Astrocyte of the spinal cord (primary cell): ENCODE measurements around the gene BPIFB1.
A peak's percentile ranks its signal among the peaks of the same experiment; 100 is the strongest.

Experiments
- DNase-seq: peaks from one replicate; pipeline ENCODE4 v3.0.0; 2011; ENCODE audit warnings: low read depth, low spot score
- H3K4me3 ChIP-seq: 2 replicates; pipeline ENCODE4 v1.5.1; 2011; ENCODE audit warnings: low read depth, mild to moderate bottlenecking, low read length, moderate library complexity
- CTCF ChIP-seq: IDR thresholded peaks from 2 replicates; pipeline ENCODE4 v1.5.1; 2012; ENCODE audit warnings: low read depth, mild to moderate bottlenecking, low read length, inconsistent platforms
- in situ Hi-C: cut with HindIII; loops from 2 replicates; pipeline ENCODE4 v1.10.0; 2017; ENCODE audit warnings: low sequenced_read_pairs

BPIFB1 gene

GRCh38 chr20:33290852-33291251 lies 7.8 kb downstream of the BPIFB1 start:
- no peak overlapping the region for H3K4me3 ChIP-seq
- TF ChIP-seq CTCF: no peak
- no peak for DNase-seq
- in situ Hi-C loops: no loop called here

GRCh38 chr20:33291416-33291815 lies 8.4 kb downstream of the BPIFB1 start:
- H3K4me3 ChIP-seq: no peak overlapping the region
- TF ChIP-seq CTCF: no peak
- no peak for DNase-seq
- in situ Hi-C loops: no loop called here

- in situ Hi-C loops: no loop called here
- H3K4me3 ChIP-seq: no peak overlapping the region
- DNase-seq: no peak
- TF ChIP-seq CTCF: peak; percentile 93
Observed at GRCh38 chr20:33291830-33292355, 8.9 kb downstream of the BPIFB1 start.

- no peak for TF ChIP-seq CTCF
- in situ Hi-C loops: no loop called here
- DNase-seq: no peak
- H3K4me3 ChIP-seq: no peak overlapping the region
Observed at GRCh38 chr20:33296206-33296605, 13.2 kb downstream of the BPIFB1 start.

- no peak for TF ChIP-seq CTCF
- in situ Hi-C loops: no loop called here
- no peak overlapping the region for H3K4me3 ChIP-seq
- DNase-seq: no peak
Observed at GRCh38 chr20:33298391-33298790, 15.4 kb downstream of the BPIFB1 start.

GRCh38 chr20:33299111-33299603 lies 16.1 kb downstream of the BPIFB1 start:
- DNase-seq: peak; percentile 23
- in situ Hi-C loops: no loop called here
- TF ChIP-seq CTCF: peak; percentile 89
- H3K4me3 ChIP-seq: no peak overlapping the region
